HepG2 (cell line): ENCODE data around the gene CHRNB1. TPM values are rescaled to one million over a fixed set of nuclear protein-coding genes. Genes with fewer than 3 reads are reported as not detected.
A peak's percentile ranks its signal among the peaks of the same experiment; 100 is the strongest.

Source experiments
- ELF4 ChIP-seq: sonication (generic); formaldehyde crosslinking; IDR thresholded peaks from 2 replicates; pipeline ENCODE4 v1.5.0; 2020; ENCODE audit warnings: missing genetic modification reagents, mild to moderate bottlenecking, moderate library complexity, borderline replicate concordance
- FOXC1 ChIP-seq: sonication (generic); formaldehyde crosslinking; IDR thresholded peaks from 2 replicates; pipeline ENCODE4 v1.8.0; 2022; ENCODE audit warnings: mild to moderate bottlenecking, missing genetic modification reagents, borderline replicate concordance
- GMEB2 ChIP-seq: IDR thresholded peaks from 2 replicates; pipeline ENCODE4 v1.6.1; 2016; ENCODE audit warnings: missing biosample characterization, missing genetic modification reagents, low read depth
- HOXA9 ChIP-seq: sonication (generic); formaldehyde crosslinking; IDR thresholded peaks from 2 replicates; pipeline ENCODE4 v1.8.1; 2022; ENCODE audit warnings: missing genetic modification reagents, mild to moderate bottlenecking, moderate library complexity, borderline replicate concordance
- LCORL ChIP-seq, 2 experiments: fragments of 450-650 bp in 1 of 2; sonication (generic) in 1 of 2; formaldehyde crosslinking in 1 of 2; IDR thresholded peaks; 2 replicates each; pipeline versions ENCODE4 v1.5.0 to v1.6.1; 2017 to 2020; ENCODE audit warnings: antibody characterized with exemption in 1 of 2, missing genetic modification reagents in 1 of 2
- NR2F6 ChIP-seq, 2 experiments: IDR thresholded peaks; 2 replicates each; pipeline ENCODE4 v1.6.1; 2016; ENCODE audit warnings: antibody characterized with exemption in 1 of 2, mild to moderate bottlenecking in 1 of 2
- RBM39 ChIP-seq: fragments of 200-400 bp; formaldehyde crosslinking; IDR thresholded peaks from one replicate; pipeline ENCODE4 v1.6.1; 2018; ENCODE audit warnings: antibody characterized with exemption, mild to moderate bottlenecking, low read depth, low read length; ENCODE audit not compliant: poor library complexity, severe bottlenecking
- SCMH1 ChIP-seq: sonication (generic); formaldehyde crosslinking; IDR thresholded peaks from 2 replicates; pipeline ENCODE4 v1.9.0; 2021; ENCODE audit warnings: missing genetic modification reagents, mild to moderate bottlenecking, borderline replicate concordance
- SMC3 ChIP-seq: IDR thresholded peaks from 2 replicates; pipeline ENCODE4 v1.6.1; 2011; ENCODE audit warnings: low read length, improper control_type of control experiment
- ZBTB33 ChIP-seq: sonication (generic); formaldehyde crosslinking; IDR thresholded peaks from 2 replicates; pipeline ENCODE4 v1.4.0; 2020; ENCODE audit warnings: missing genetic modification reagents
- ZBTB4 ChIP-seq: sonication (generic); formaldehyde crosslinking; IDR thresholded peaks from 2 replicates; pipeline ENCODE4 v1.4.0; 2020; ENCODE audit warnings: missing genetic modification reagents, mild to moderate bottlenecking, borderline replicate concordance
- ZMYM3 ChIP-seq: sonication (generic); formaldehyde crosslinking; IDR thresholded peaks from 2 replicates; pipeline ENCODE4 v1.5.1; 2020; ENCODE audit warnings: mild to moderate bottlenecking, missing genetic modification reagents
- ZNF343 ChIP-seq: sonication (generic); formaldehyde crosslinking; IDR thresholded peaks from 2 replicates; pipeline ENCODE4 v1.4.0; 2020; ENCODE audit warnings: mild to moderate bottlenecking, missing genetic modification reagents
- ZNF576 ChIP-seq: sonication (generic); formaldehyde crosslinking; IDR thresholded peaks from 2 replicates; pipeline ENCODE4 v1.4.0; 2020; ENCODE audit warnings: mild to moderate bottlenecking, missing genetic modification reagents
- ZNF672 ChIP-seq: sonication (generic); formaldehyde crosslinking; IDR thresholded peaks from 2 replicates; pipeline ENCODE4 v1.8.1; 2022; ENCODE audit warnings: missing genetic modification reagents
- ZNF709 ChIP-seq: sonication (generic); formaldehyde crosslinking; IDR thresholded peaks from 2 replicates; pipeline ENCODE4 v1.5.0; 2020; ENCODE audit warnings: mild to moderate bottlenecking, missing genetic modification reagents
- ZNF766 ChIP-seq: sonication (generic); formaldehyde crosslinking; IDR thresholded peaks from 2 replicates; pipeline ENCODE4 v1.5.0; 2020; ENCODE audit warnings: missing genetic modification reagents, borderline replicate concordance
- ZNF891 ChIP-seq: sonication (generic); formaldehyde crosslinking; IDR thresholded peaks from 2 replicates; pipeline ENCODE4 v1.5.0; 2020; ENCODE audit warnings: mild to moderate bottlenecking, missing genetic modification reagents
- polyA plus RNA-seq, 8 experiments: library from polyadenylated mRNA; depleted of rRNA in 3 of 8; stranded (reverse) in 7 of 8; unstranded in 1 of 8; fragments of >200 nt; fragmentation: Illumina TruSeq in 4 of 8; extraction: Trizol in 4 of 8; gene quantifications; 2 replicates each; pipeline versions ENCODE4 v1.2.1 to v1.2.3, GENCODE V29; 2011 to 2016; ENCODE audit warnings: low read depth in 4 of 8, missing spikeins in 1 of 8, mixed read lengths in 1 of 8; ENCODE audit not compliant: insufficient read depth in 1 of 8
- total RNA-seq, 5 experiments: library from RNA; depleted of rRNA; stranded (reverse); fragments of >200 nt; fragmentation: Illumina TruSeq; extraction: Trizol; gene quantifications; 2 replicates each; pipeline ENCODE4 v1.2.3, GENCODE V29; 2016; ENCODE audit warnings: low read depth in 1 of 5
- TF ChIP-seq, protein P1 (sequence below): IDR thresholded peaks from 2 replicates; pipeline ENCODE4 v1.6.1; 2016; ENCODE audit warnings: mild to moderate bottlenecking, missing biosample characterization, missing genetic modification reagents
- TF ChIP-seq, protein P2 (sequence below): sonication (generic); formaldehyde crosslinking; IDR thresholded peaks from 2 replicates; pipeline ENCODE4 v1.5.0; 2020; ENCODE audit warnings: missing genetic modification reagents

Gene CHRNB1
- total and polyA plus RNA-seq, 2 of the 13 experiments (the other 11 are each of a cell fraction or from before 2014, with no cell fraction given) = 5.4 to 33.7 TPM

DNA sequence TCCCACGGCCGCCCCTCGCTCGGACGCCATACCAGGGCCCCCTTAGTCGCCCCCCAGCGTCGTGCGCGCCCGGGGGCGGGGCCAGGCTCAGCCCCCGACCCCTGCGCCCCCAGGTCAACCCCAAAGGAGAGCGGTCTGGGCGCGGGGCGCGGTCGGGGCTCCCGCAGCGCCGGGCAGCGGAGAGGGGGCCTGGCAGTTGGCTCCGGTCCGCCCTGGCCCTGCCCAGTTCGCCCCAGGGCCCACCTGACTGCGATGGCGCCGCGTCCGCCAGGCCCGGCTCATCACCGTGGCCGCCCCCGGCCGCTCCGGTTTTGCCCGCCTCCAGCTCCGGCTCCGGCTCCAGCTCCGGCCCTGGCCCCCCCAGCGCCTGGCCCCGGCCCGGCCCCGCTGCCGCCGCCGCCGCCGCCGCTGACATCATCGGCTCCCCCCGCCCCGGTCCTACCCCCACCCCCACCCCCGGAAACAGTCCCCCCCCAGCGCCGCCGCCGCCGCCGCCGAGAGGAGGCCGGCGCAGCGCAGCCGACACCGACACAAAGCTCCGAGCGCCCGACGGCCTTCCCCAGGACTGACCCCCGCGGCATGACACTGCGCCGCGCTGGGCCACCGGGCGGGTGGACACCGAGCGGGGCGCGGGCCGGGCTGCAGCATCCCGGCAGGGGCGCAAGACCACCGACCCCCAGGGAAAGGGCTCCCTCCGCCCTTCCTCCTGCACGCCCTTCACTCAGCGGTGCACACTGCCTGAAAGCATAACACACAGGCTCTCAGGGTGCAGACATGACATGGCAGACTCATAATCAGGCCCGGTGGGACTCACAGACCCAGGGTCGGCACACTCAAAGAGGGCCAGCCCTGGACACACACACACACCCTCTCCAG, 34.6 kb downstream of the CHRNB1 start, which contains the start of gene ZBTB4 (continued):
- no peak for TF ChIP-seq GMEB2 (CRISPR knock-in tag)
- TF ChIP-seq SCMH1 (CRISPR knock-in tag) = no peak
- TF ChIP-seq, protein P1, sequence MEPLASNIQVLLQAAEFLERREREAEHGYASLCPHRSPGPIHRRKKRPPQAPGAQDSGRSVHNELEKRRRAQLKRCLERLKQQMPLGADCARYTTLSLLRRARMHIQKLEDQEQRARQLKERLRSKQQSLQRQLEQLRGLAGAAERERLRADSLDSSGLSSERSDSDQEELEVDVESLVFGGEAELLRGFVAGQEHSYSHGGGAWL (CRISPR knock-in tag) = no peak
- no peak for TF ChIP-seq ZMYM3 (CRISPR knock-in tag)
- no peak for TF ChIP-seq ZBTB33 (CRISPR knock-in tag)
- no peak for TF ChIP-seq SMC3
- peak; percentile 79; the same call in 1 of the 2 replicates for TF ChIP-seq ZNF891
- peak; percentile 8 for TF ChIP-seq RBM39
- no peak for TF ChIP-seq FOXC1 (CRISPR knock-in tag)
- TF ChIP-seq NR2F6 (IDR thresholded peaks at IDR 0.05) = no peak
- TF ChIP-seq NR2F6 (CRISPR knock-in tag; IDR thresholded peaks at IDR 0.05) = peak; percentile 18; the same call in 1 of the 2 replicates
- TF ChIP-seq, protein P2, sequence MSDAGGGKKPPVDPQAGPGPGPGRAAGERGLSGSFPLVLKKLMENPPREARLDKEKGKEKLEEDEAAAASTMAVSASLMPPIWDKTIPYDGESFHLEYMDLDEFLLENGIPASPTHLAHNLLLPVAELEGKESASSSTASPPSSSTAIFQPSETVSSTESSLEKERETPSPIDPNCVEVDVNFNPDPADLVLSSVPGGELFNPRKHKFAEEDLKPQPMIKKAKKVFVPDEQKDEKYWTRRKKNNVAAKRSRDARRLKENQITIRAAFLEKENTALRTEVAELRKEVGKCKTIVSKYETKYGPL = no peak
- TF ChIP-seq ELF4 (CRISPR knock-in tag) = no peak
- TF ChIP-seq ZNF576 (CRISPR knock-in tag) = no peak
- TF ChIP-seq ZNF343 (CRISPR knock-in tag) = no peak
- no peak for TF ChIP-seq LCORL (IDR thresholded peaks at IDR 0.05)
- TF ChIP-seq LCORL (CRISPR knock-in tag; IDR thresholded peaks at IDR 0.05) = no peak
- TF ChIP-seq ZNF709 (CRISPR knock-in tag) = no peak
- no peak for TF ChIP-seq ZBTB4 (CRISPR knock-in tag)
- TF ChIP-seq ZNF672 (CRISPR knock-in tag) = no peak
- TF ChIP-seq ZNF766 (CRISPR knock-in tag) = no peak
- no peak for TF ChIP-seq HOXA9 (CRISPR knock-in tag)
